ENCODE results near the gene HIVEP3. TPM values are rescaled to one million over a fixed set of nuclear protein-coding genes. Genes with fewer than 3 reads are reported as not detected.

The HIVEP3 gene
- total RNA-seq, 4 donors from 2014 or later: 3.2 to 11.0 (median 4.2) TPM

GRCh38 chr1:41578712-41579335, 339.9 kb downstream of the HIVEP3 start:
- Histone ChIP-seq H3K4me3 (no peak overlapping the region), H3K4me1 (peaks cover 0 to 12% (median 3%) of the 10 kb centered on the region in 3 donors), H3K36me3 (peaks cover 0 to 32% (median 0%) of the 10 kb centered on the region in 3 donors), H3K27ac (no peak overlapping the region), H3K27me3 (no peaks in the 10 kb centered on the region), H3K9me3 (no peaks in the 10 kb centered on the region)
- intact Hi-C loops (cut with DNase I): loop anchor here (10.0 kb wide), 1 partner anchor 596 kb away; no protein-coding TSS in a partner anchor
- 77 to 88% methylated on average over 4 of the region's 4 CpGs for WGBS, 2 donors
- DNase-seq: no peak
- TF ChIP-seq CTCF (IDR thresholded peaks at IDR 0.05) (peak in 3 of 6 experiments; percentile 17 to 53 (median 36)), POLR2A (IDR thresholded peaks at IDR 0.05) (no peak)

GRCh38 chr1:41576620-41577019, 342.1 kb downstream of the HIVEP3 start:
- DNase-seq: no peak
- WGBS, 2 donors: 68 to 72% methylated on average over 2 to 4 of the region's 4 CpGs
- Histone ChIP-seq H3K4me3 (no peak overlapping the region), H3K36me3 (peaks cover 0 to 15% (median 0%) of the 10 kb centered on the region in 3 donors), H3K4me1 (peaks cover 0 to 13% (median 3%) of the 10 kb centered on the region in 3 donors), H3K27me3 (no peaks in the 10 kb centered on the region), H3K27ac (no peak overlapping the region), H3K9me3 (no peaks in the 10 kb centered on the region)
- intact Hi-C loops (cut with DNase I): loop anchor here (10.0 kb wide), 1 partner anchor 598 kb away; no protein-coding TSS in a partner anchor
- TF ChIP-seq CTCF (IDR thresholded peaks at IDR 0.05) (no peak), POLR2A (IDR thresholded peaks at IDR 0.05) (no peak)

GRCh38 chr1:41576206-41576605, 342.5 kb downstream of the HIVEP3 start:
- TF ChIP-seq CTCF (IDR thresholded peaks at IDR 0.05) (no peak), POLR2A (IDR thresholded peaks at IDR 0.05) (no peak)
- intact Hi-C loops (cut with DNase I): loop anchor here (10.0 kb wide), 1 partner anchor 599 kb away; no protein-coding TSS in a partner anchor
- H3K27me3 ChIP-seq: no peaks in the 10 kb centered on the region
- peaks cover 0 to 13% (median 0%) of the 10 kb centered on the region in 3 donors for H3K36me3 ChIP-seq
- H3K4me3 ChIP-seq: no peak overlapping the region
- 40% methylated on average over 1 of the region's 3 CpGs; no CpG with 5 or more reads in 1 of the 2 donors for WGBS, 2 donors
- H3K27ac ChIP-seq: no peak overlapping the region
- no peaks in the 10 kb centered on the region for H3K9me3 ChIP-seq
- no peak for DNase-seq
- peaks cover 0 to 13% (median 3%) of the 10 kb centered on the region in 3 donors for H3K4me1 ChIP-seq

GRCh38 chr1:41574842-41575241, 343.9 kb downstream of the HIVEP3 start:
- H3K4me1 ChIP-seq: peaks cover 0 to 13% (median 3%) of the 10 kb centered on the region in 3 donors
- no peak for DNase-seq
- 55 to 61% methylated on average over 5 of the region's 5 CpGs for WGBS, 2 donors
- H3K27me3 ChIP-seq: no peaks in the 10 kb centered on the region
- H3K36me3 ChIP-seq: peaks cover 0 to 5% (median 0%) of the 10 kb centered on the region in 3 donors
- no peak overlapping the region for H3K4me3 ChIP-seq
- no peak overlapping the region for H3K27ac ChIP-seq
- TF ChIP-seq CTCF (IDR thresholded peaks at IDR 0.05) (no peak), POLR2A (IDR thresholded peaks at IDR 0.05) (no peak)
- H3K9me3 ChIP-seq: no peaks in the 10 kb centered on the region
- intact Hi-C loops (cut with DNase I): loop anchor here (5.0 to 10.0 kb wide), 2 partner anchors 237 to 600 kb away; no protein-coding TSS in a partner anchor

Data from esophagus squamous epithelium (tissue), 5 donors.